ENCODE data around the gene CHEK1.

The CHEK1 gene

GRCh38 chr11:125667151-125667550 lies 42.2 kb downstream of the CHEK1 start:
- H3K27me3 ChIP-seq (ENCODE audit: control insufficient read depth in 1 of 2, insufficient read depth in 2 of 2, low read length in 2 of 2) = no peaks in the 10 kb centered on the region

GRCh38 chr11:125670172-125670571 lies 45.2 kb downstream of the CHEK1 start:
- H3K9me3 ChIP-seq (ENCODE audit: control insufficient read depth in 2 of 2, low read length in 2 of 2) = peaks cover 0 to 5% of the 10 kb centered on the region in 2 donors
- no peaks in the 10 kb centered on the region for H3K36me3 ChIP-seq (ENCODE audit: control insufficient read depth in 2 of 2, insufficient read depth in 2 of 2, low read length in 2 of 2)
- H3K27ac ChIP-seq (ENCODE audit: low read length) = no peak overlapping the region
- no peak overlapping the region for H3K9ac ChIP-seq (ENCODE audit: low read length in 2 of 2)
- no peaks in the 10 kb centered on the region for H3K27me3 ChIP-seq (ENCODE audit: control insufficient read depth in 1 of 2, insufficient read depth in 2 of 2, low read length in 2 of 2)
- no peaks in the 10 kb centered on the region for H3K4me1 ChIP-seq (ENCODE audit: control insufficient read depth, insufficient read depth, low read length)
- no peak overlapping the region for H3K4me3 ChIP-seq (ENCODE audit: low read length in 2 of 2)

More at GRCh38 chr11:125667151-125667550, 42.2 kb downstream of the CHEK1 start:
- H3K9ac ChIP-seq (ENCODE audit: low read length in 2 of 2) = no peak overlapping the region
- H3K9me3 ChIP-seq (ENCODE audit: control insufficient read depth in 2 of 2, low read length in 2 of 2) = peaks cover 0 to 6% of the 10 kb centered on the region in 2 donors
- no peaks in the 10 kb centered on the region for H3K4me1 ChIP-seq (ENCODE audit: control insufficient read depth, insufficient read depth, low read length)
- no peak overlapping the region for H3K27ac ChIP-seq (ENCODE audit: low read length)
- H3K4me3 ChIP-seq (ENCODE audit: low read length in 2 of 2) = no peak overlapping the region
- H3K36me3 ChIP-seq (ENCODE audit: control insufficient read depth in 2 of 2, insufficient read depth in 2 of 2, low read length in 2 of 2) = no peaks in the 10 kb centered on the region

GRCh38 chr11:125671561-125671960 lies 46.6 kb downstream of the CHEK1 start:
- no peak overlapping the region for H3K9ac ChIP-seq (ENCODE audit: low read length in 2 of 2)
- no peaks in the 10 kb centered on the region for H3K27me3 ChIP-seq (ENCODE audit: control insufficient read depth in 1 of 2, insufficient read depth in 2 of 2, low read length in 2 of 2)
- H3K4me1 ChIP-seq (ENCODE audit: control insufficient read depth, insufficient read depth, low read length) = no peaks in the 10 kb centered on the region
- H3K27ac ChIP-seq (ENCODE audit: low read length) = no peak overlapping the region
- no peak overlapping the region for H3K4me3 ChIP-seq (ENCODE audit: low read length in 2 of 2)
- no peaks in the 10 kb centered on the region for H3K36me3 ChIP-seq (ENCODE audit: control insufficient read depth in 2 of 2, insufficient read depth in 2 of 2, low read length in 2 of 2)
- H3K9me3 ChIP-seq (ENCODE audit: control insufficient read depth in 2 of 2, low read length in 2 of 2) = no peaks in the 10 kb centered on the region

GRCh38 chr11:125674210-125674609 lies 49.2 kb downstream of the CHEK1 start:
- Histone ChIP-seq H3K27me3 (ENCODE audit: control insufficient read depth in 1 of 2, insufficient read depth in 2 of 2, low read length in 2 of 2) (no peaks in the 10 kb centered on the region), H3K4me1 (ENCODE audit: control insufficient read depth, insufficient read depth, low read length) (no peaks in the 10 kb centered on the region), H3K9me3 (ENCODE audit: control insufficient read depth in 2 of 2, low read length in 2 of 2) (no peaks in the 10 kb centered on the region), H3K4me3 (ENCODE audit: low read length in 2 of 2) (no peak overlapping the region), H3K9ac (ENCODE audit: low read length in 2 of 2) (no peak overlapping the region), H3K27ac (ENCODE audit: low read length) (no peak overlapping the region), H3K36me3 (ENCODE audit: control insufficient read depth in 2 of 2, insufficient read depth in 2 of 2, low read length in 2 of 2) (no peaks in the 10 kb centered on the region)

GRCh38 chr11:125675196-125675595 lies 50.2 kb downstream of the CHEK1 start:
- Histone ChIP-seq H3K36me3 (ENCODE audit: control insufficient read depth in 2 of 2, insufficient read depth in 2 of 2, low read length in 2 of 2) (no peaks in the 10 kb centered on the region), H3K9me3 (ENCODE audit: control insufficient read depth in 2 of 2, low read length in 2 of 2) (no peaks in the 10 kb centered on the region), H3K4me3 (ENCODE audit: low read length in 2 of 2) (no peak overlapping the region), H3K27me3 (ENCODE audit: control insufficient read depth in 1 of 2, insufficient read depth in 2 of 2, low read length in 2 of 2) (no peaks in the 10 kb centered on the region), H3K27ac (ENCODE audit: low read length) (no peak overlapping the region), H3K9ac (ENCODE audit: low read length in 2 of 2) (no peak overlapping the region), H3K4me1 (ENCODE audit: control insufficient read depth, insufficient read depth, low read length) (no peaks in the 10 kb centered on the region)

GRCh38 chr11:125679397-125679796 lies 54.4 kb downstream of the CHEK1 start:
- H3K27me3 ChIP-seq (ENCODE audit: control insufficient read depth in 1 of 2, insufficient read depth in 2 of 2, low read length in 2 of 2) = no peaks in the 10 kb centered on the region
- no peak overlapping the region for H3K27ac ChIP-seq (ENCODE audit: low read length)
- no peak overlapping the region for H3K4me3 ChIP-seq (ENCODE audit: low read length in 2 of 2)
- no peaks in the 10 kb centered on the region for H3K4me1 ChIP-seq (ENCODE audit: control insufficient read depth, insufficient read depth, low read length)
- H3K36me3 ChIP-seq (ENCODE audit: control insufficient read depth in 2 of 2, insufficient read depth in 2 of 2, low read length in 2 of 2) = no peaks in the 10 kb centered on the region
- no peaks in the 10 kb centered on the region for H3K9me3 ChIP-seq (ENCODE audit: control insufficient read depth in 2 of 2, low read length in 2 of 2)
- no peak overlapping the region for H3K9ac ChIP-seq (ENCODE audit: low read length in 2 of 2)

- Histone ChIP-seq H3K9ac (ENCODE audit: low read length in 2 of 2) (no peak overlapping the region), H3K36me3 (ENCODE audit: control insufficient read depth in 2 of 2, insufficient read depth in 2 of 2, low read length in 2 of 2) (no peaks in the 10 kb centered on the region), H3K4me1 (ENCODE audit: control insufficient read depth, insufficient read depth, low read length) (no peaks in the 10 kb centered on the region), H3K9me3 (ENCODE audit: control insufficient read depth in 2 of 2, low read length in 2 of 2) (no peaks in the 10 kb centered on the region), H3K27ac (ENCODE audit: low read length) (no peak overlapping the region), H3K27me3 (ENCODE audit: control insufficient read depth in 1 of 2, insufficient read depth in 2 of 2, low read length in 2 of 2) (no peaks in the 10 kb centered on the region), H3K4me3 (ENCODE audit: low read length in 2 of 2) (no peak overlapping the region)
Measured at GRCh38 chr11:125679837-125680236, 54.9 kb downstream of the CHEK1 start.

- Histone ChIP-seq H3K27ac (ENCODE audit: low read length) (no peak within 1 kb of the TSS), H3K9me3 (ENCODE audit: control insufficient read depth in 2 of 2, low read length in 2 of 2) (no peaks in the 10 kb centered on the region), H3K4me3 (ENCODE audit: low read length in 2 of 2) (no peak within 1 kb of the TSS), H3K27me3 (ENCODE audit: control insufficient read depth in 1 of 2, insufficient read depth in 2 of 2, low read length in 2 of 2) (no peaks in the 10 kb centered on the region), H3K4me1 (ENCODE audit: control insufficient read depth, insufficient read depth, low read length) (no peaks in the 10 kb centered on the region), H3K9ac (ENCODE audit: low read length in 2 of 2) (no peak within 1 kb of the TSS), H3K36me3 (ENCODE audit: control insufficient read depth in 2 of 2, insufficient read depth in 2 of 2, low read length in 2 of 2) (no peaks in the 10 kb centered on the region)
Measured at GRCh38 chr11:125680747-125681146, 55.8 kb downstream of the CHEK1 start, which contains the start of gene ACRV1. Gene ACRV1, minus strand, starts transcription at chr11:125680847. Its CDS starts 67 bp downstream, at chr11:125680780.

- H3K9ac ChIP-seq (ENCODE audit: low read length in 2 of 2) = no peak overlapping the region
- H3K9me3 ChIP-seq (ENCODE audit: control insufficient read depth in 2 of 2, low read length in 2 of 2) = no peaks in the 10 kb centered on the region
- H3K4me3 ChIP-seq (ENCODE audit: low read length in 2 of 2) = no peak overlapping the region
- no peak overlapping the region for H3K27ac ChIP-seq (ENCODE audit: low read length)
- H3K4me1 ChIP-seq (ENCODE audit: control insufficient read depth, insufficient read depth, low read length) = no peaks in the 10 kb centered on the region
- no peaks in the 10 kb centered on the region for H3K36me3 ChIP-seq (ENCODE audit: control insufficient read depth in 2 of 2, insufficient read depth in 2 of 2, low read length in 2 of 2)
- no peaks in the 10 kb centered on the region for H3K27me3 ChIP-seq (ENCODE audit: control insufficient read depth in 1 of 2, insufficient read depth in 2 of 2, low read length in 2 of 2)
Measured at GRCh38 chr11:125685228-125685627, 60.3 kb downstream of the CHEK1 start.

GRCh38 chr11:125688066-125688465 lies 63.1 kb downstream of the CHEK1 start:
- Histone ChIP-seq H3K36me3 (ENCODE audit: control insufficient read depth in 2 of 2, insufficient read depth in 2 of 2, low read length in 2 of 2) (no peaks in the 10 kb centered on the region), H3K4me1 (ENCODE audit: control insufficient read depth, insufficient read depth, low read length) (no peaks in the 10 kb centered on the region), H3K9ac (ENCODE audit: low read length in 2 of 2) (no peak overlapping the region), H3K27me3 (ENCODE audit: control insufficient read depth in 1 of 2, insufficient read depth in 2 of 2, low read length in 2 of 2) (no peaks in the 10 kb centered on the region), H3K4me3 (ENCODE audit: low read length in 2 of 2) (no peak overlapping the region), H3K27ac (ENCODE audit: low read length) (no peak overlapping the region), H3K9me3 (ENCODE audit: control insufficient read depth in 2 of 2, low read length in 2 of 2) (peaks cover 0 to 3% of the 10 kb centered on the region in 2 donors)

GRCh38 chr11:125688632-125689031 lies 63.7 kb downstream of the CHEK1 start:
- no peak overlapping the region for H3K4me3 ChIP-seq (ENCODE audit: low read length in 2 of 2)
- H3K4me1 ChIP-seq (ENCODE audit: control insufficient read depth, insufficient read depth, low read length) = no peaks in the 10 kb centered on the region
- no peak overlapping the region for H3K9ac ChIP-seq (ENCODE audit: low read length in 2 of 2)
- peaks cover 0 to 3% of the 10 kb centered on the region in 2 donors for H3K9me3 ChIP-seq (ENCODE audit: control insufficient read depth in 2 of 2, low read length in 2 of 2)
- no peaks in the 10 kb centered on the region for H3K27me3 ChIP-seq (ENCODE audit: control insufficient read depth in 1 of 2, insufficient read depth in 2 of 2, low read length in 2 of 2)
- H3K27ac ChIP-seq (ENCODE audit: low read length) = no peak overlapping the region
- H3K36me3 ChIP-seq (ENCODE audit: control insufficient read depth in 2 of 2, insufficient read depth in 2 of 2, low read length in 2 of 2) = no peaks in the 10 kb centered on the region
